BLaER1 (cell line): Measurements from ENCODE around the gene GFOD2.

Experiments used
- H3K27ac ChIP-seq: shearing (Covaris generic); formaldehyde crosslinking; 2 replicates; pipeline ENCODE4 v1.8.1; 2022
- H3K27me3 ChIP-seq: shearing (Covaris generic); formaldehyde crosslinking; 2 replicates; pipeline ENCODE4 v1.8.1; 2022
- H3K36me3 ChIP-seq: shearing (Covaris generic); formaldehyde crosslinking; 2 replicates; pipeline ENCODE4 v1.8.1; 2022
- H3K4me1 ChIP-seq: shearing (Covaris generic); formaldehyde crosslinking; 2 replicates; pipeline ENCODE4 v1.8.1; 2022
- H3K4me2 ChIP-seq: shearing (Covaris generic); formaldehyde crosslinking; 2 replicates; pipeline ENCODE4 v1.8.1; 2022
- H3K4me3 ChIP-seq: shearing (Covaris generic); formaldehyde crosslinking; 2 replicates; pipeline ENCODE4 v1.8.1; 2022
- H3K9ac ChIP-seq: shearing (Covaris generic); formaldehyde crosslinking; 2 replicates; pipeline ENCODE4 v1.8.1; 2022
- H3K9me3 ChIP-seq: shearing (Covaris generic); formaldehyde crosslinking; 2 replicates; pipeline ENCODE4 v1.8.1; 2022
- H4K20me1 ChIP-seq: shearing (Covaris generic); formaldehyde crosslinking; 2 replicates; pipeline ENCODE4 v1.8.1; 2022
- Cebpa-rat ChIP-seq: shearing (Covaris generic); IDR thresholded peaks from 2 replicates; pipeline ENCODE4 v1.8.1; 2022

Gene GFOD2

GRCh38 chr16:67661101-67661761 lies 57.9 kb downstream of the GFOD2 start:
- peak overlapping the region; percentile 84 for H3K9ac ChIP-seq
- peak overlapping the region; percentile 98 for H3K4me2 ChIP-seq
- H3K4me1 ChIP-seq = peaks cover 54% of the 10 kb centered on the region

GRCh38 chr16:67660564-67661028 lies 58.5 kb downstream of the GFOD2 start, which contains the start of gene PARD6A:
Gene PARD6A (plus strand): TSS chr16:67660960. CDS start chr16:67661039, 79 bp downstream.
- peak within 1 kb of the TSS; percentile 84 for H3K9ac ChIP-seq
- peak within 1 kb of the TSS; percentile 98 for H3K4me2 ChIP-seq
- H3K36me3 ChIP-seq = peaks cover 54% of the 10 kb centered on the region
- no peaks in the 10 kb centered on the region for H3K27me3 ChIP-seq
- peaks cover 48% of the 10 kb centered on the region for H3K4me1 ChIP-seq
- H3K27ac ChIP-seq = peak within 1 kb of the TSS; percentile 76
- peak; percentile 98 for TF ChIP-seq Cebpa-rat
- peaks cover 56% of the 10 kb centered on the region for H4K20me1 ChIP-seq
- no peaks in the 10 kb centered on the region for H3K9me3 ChIP-seq
- peak within 1 kb of the TSS; percentile 81 for H3K4me3 ChIP-seq

More at GRCh38 chr16:67661101-67661761, 57.9 kb downstream of the GFOD2 start:
- Histone ChIP-seq H3K36me3 (peaks cover 48% of the 10 kb centered on the region), H3K27ac (peak overlapping the region; percentile 75), H3K4me3 (peak overlapping the region; percentile 81), H3K27me3 (no peaks in the 10 kb centered on the region), H4K20me1 (peaks cover 50% of the 10 kb centered on the region), H3K9me3 (no peaks in the 10 kb centered on the region)
- TF ChIP-seq Cebpa-rat = no peak

GRCh38 chr16:67659675-67660563 lies 59.2 kb downstream of the GFOD2 start, which contains the start of gene ACD:
Gene ACD (minus strand): TSS chr16:67660260. CDS start chr16:67660220, 40 bp downstream.
- Histone ChIP-seq H3K27ac (peak within 1 kb of the TSS; percentile 76), H3K9me3 (no peaks in the 10 kb centered on the region), H3K36me3 (peaks cover 61% of the 10 kb centered on the region), H3K4me2 (peak within 1 kb of the TSS; percentile 98), H3K4me1 (peaks cover 42% of the 10 kb centered on the region), H3K4me3 (peak within 1 kb of the TSS; percentile 81), H3K27me3 (no peaks in the 10 kb centered on the region), H4K20me1 (peaks cover 63% of the 10 kb centered on the region), H3K9ac (peak within 1 kb of the TSS; percentile 84)
- no peak for TF ChIP-seq Cebpa-rat

GRCh38 chr16:67658849-67659674 lies 60.1 kb downstream of the GFOD2 start:
- H3K9ac ChIP-seq = peak overlapping the region; percentile 84
- H3K27me3 ChIP-seq = no peaks in the 10 kb centered on the region
- peak overlapping the region; percentile 98 for H3K4me2 ChIP-seq
- peak overlapping the region; percentile 81 for H3K4me3 ChIP-seq
- no peak for TF ChIP-seq Cebpa-rat
- H3K9me3 ChIP-seq = no peaks in the 10 kb centered on the region
- peaks cover 36% of the 10 kb centered on the region for H3K4me1 ChIP-seq
- peaks cover 69% of the 10 kb centered on the region for H4K20me1 ChIP-seq
- H3K27ac ChIP-seq = peak overlapping the region; percentile 76
- H3K36me3 ChIP-seq = peaks cover 70% of the 10 kb centered on the region

GRCh38 chr16:67657751-67658518 lies 61.2 kb downstream of the GFOD2 start:
- no peak for TF ChIP-seq Cebpa-rat
- H3K4me2 ChIP-seq = peak overlapping the region; percentile 98

GRCh38 chr16:67657017-67657608 lies 62.0 kb downstream of the GFOD2 start:
- no peak overlapping the region for H3K4me2 ChIP-seq
- no peak for TF ChIP-seq Cebpa-rat
- H3K9ac ChIP-seq = no peak overlapping the region
- no peak overlapping the region for H3K27ac ChIP-seq
- peaks cover 65% of the 10 kb centered on the region for H4K20me1 ChIP-seq
- H3K9me3 ChIP-seq = no peaks in the 10 kb centered on the region
- H3K4me1 ChIP-seq = peaks cover 25% of the 10 kb centered on the region
- H3K36me3 ChIP-seq = peaks cover 70% of the 10 kb centered on the region
- no peak overlapping the region for H3K4me3 ChIP-seq
- H3K27me3 ChIP-seq = no peaks in the 10 kb centered on the region

More at GRCh38 chr16:67657751-67658518, 61.2 kb downstream of the GFOD2 start:
- H3K36me3 ChIP-seq = peaks cover 72% of the 10 kb centered on the region
- H3K27me3 ChIP-seq = no peaks in the 10 kb centered on the region
- no peak overlapping the region for H3K27ac ChIP-seq
- H3K9me3 ChIP-seq = no peaks in the 10 kb centered on the region
- no peak overlapping the region for H3K4me3 ChIP-seq
- peaks cover 26% of the 10 kb centered on the region for H3K4me1 ChIP-seq
- peaks cover 69% of the 10 kb centered on the region for H4K20me1 ChIP-seq
- H3K9ac ChIP-seq = peak overlapping the region; percentile 84; the same call in 1 of the 2 replicates

GRCh38 chr16:67656344-67657016 lies 62.6 kb downstream of the GFOD2 start:
- peaks cover 58% of the 10 kb centered on the region for H4K20me1 ChIP-seq

GRCh38 chr16:67655363-67655762 lies 63.8 kb downstream of the GFOD2 start:
- Histone ChIP-seq H3K4me1 (peaks cover 12% of the 10 kb centered on the region), H3K9ac (no peak overlapping the region), H3K9me3 (no peaks in the 10 kb centered on the region), H3K36me3 (peaks cover 83% of the 10 kb centered on the region), H3K27ac (no peak overlapping the region), H3K4me2 (no peak overlapping the region), H3K4me3 (no peak overlapping the region), H3K27me3 (no peaks in the 10 kb centered on the region), H4K20me1 (peaks cover 53% of the 10 kb centered on the region)
- TF ChIP-seq Cebpa-rat = no peak

More at GRCh38 chr16:67656344-67657016, 62.6 kb downstream of the GFOD2 start:
- Histone ChIP-seq H3K4me1 (peaks cover 18% of the 10 kb centered on the region), H3K9ac (no peak overlapping the region), H3K36me3 (peaks cover 72% of the 10 kb centered on the region), H3K27me3 (no peaks in the 10 kb centered on the region), H3K4me3 (no peak overlapping the region), H3K27ac (no peak overlapping the region), H3K4me2 (no peak overlapping the region), H3K9me3 (no peaks in the 10 kb centered on the region)
- TF ChIP-seq Cebpa-rat = no peak
